HEK293 (cell line): ENCODE data around the gene MPZL3.
"Not testable (repeated sequence)": the region's sequence is repeated elsewhere in the genome, so short reads cannot be mapped to it uniquely, and the experiment has no call there.

Source experiments
- CTCF ChIA-PET: fragments of 350-600 bp; formaldehyde crosslinking; extraction: SDS; loops from one replicate; lab custom pipeline; 2021; ENCODE audit warnings: antibody characterized with exemption; lab: Yijun Ruan, JAX
- POLR2A ChIA-PET: fragments of 300-600 bp; formaldehyde crosslinking; extraction: SDS; loops from one replicate; lab custom pipeline; 2020; ENCODE audit warnings: antibody characterized with exemption, inconsistent platforms; lab: Yijun Ruan, JAX
- H3K27ac ChIP-seq: fragments of 200-500 bp; sonication (Bioruptor generic); 2 replicates; pipeline ENCODE4 v1.5.1; 2014; ENCODE audit warnings: low read depth, low read length, control low read depth, inconsistent platforms; ENCODE audit errors: extremely low read depth
- H3K36me3 ChIP-seq, 2 experiments: fragments of 200-500 bp in 1 of 2; sonication (Bioruptor generic) in 1 of 2; 1 replicate in 1 of 2; 2 replicates in 1 of 2; pipeline ENCODE4 v1.5.1; 2014 to 2017; ENCODE audit warnings: inconsistent platforms in 2 of 2, low read length in 2 of 2; ENCODE audit not compliant: control insufficient read depth in 2 of 2, insufficient read depth in 1 of 2
- H3K4me1 ChIP-seq: fragments of 200-500 bp; sonication (Bioruptor generic); 2 replicates; pipeline ENCODE4 v1.5.1; 2014; ENCODE audit warnings: mild to moderate bottlenecking, low read length, inconsistent platforms; ENCODE audit not compliant: control insufficient read depth, insufficient read depth
- H3K4me3 ChIP-seq: 2 replicates; pipeline ENCODE4 v1.5.1; 2011; ENCODE audit warnings: low read depth, mild to moderate bottlenecking, control low read depth, low read length, moderate library complexity
- H3K9me3 ChIP-seq: fragments of 200-500 bp; sonication (Bioruptor generic); 2 replicates; pipeline ENCODE4 v1.5.1; 2014; ENCODE audit warnings: low read depth, low read length, inconsistent platforms; ENCODE audit not compliant: control insufficient read depth, insufficient read depth
- GLIS2 ChIP-seq: fragments of 450-650 bp; formaldehyde crosslinking; IDR thresholded peaks from 2 replicates; pipeline ENCODE4 v1.5.1; 2016; ENCODE audit warnings: missing biosample characterization, missing genetic modification characterization
- MZF1 ChIP-seq: fragments of 450-650 bp; formaldehyde crosslinking; IDR thresholded peaks from 2 replicates; pipeline ENCODE4 v1.5.1; 2017; ENCODE audit warnings: missing biosample characterization, missing genetic modification characterization, borderline replicate concordance
- OVOL3 ChIP-seq: fragments of 450-650 bp; formaldehyde crosslinking; IDR thresholded peaks from 2 replicates; pipeline ENCODE4 v1.5.1; 2016; ENCODE audit warnings: missing biosample characterization, missing genetic modification characterization
- PRDM4 ChIP-seq: fragments of 450-650 bp; formaldehyde crosslinking; IDR thresholded peaks from 2 replicates; pipeline ENCODE4 v1.5.1; 2017; ENCODE audit warnings: missing biosample characterization, missing genetic modification characterization
- ZBTB6 ChIP-seq: fragments of 450-650 bp; formaldehyde crosslinking; IDR thresholded peaks from 2 replicates; pipeline ENCODE4 v1.5.1; 2017; ENCODE audit warnings: missing biosample characterization, missing genetic modification characterization
- ZBTB8A ChIP-seq: fragments of 450-650 bp; formaldehyde crosslinking; IDR thresholded peaks from 2 replicates; pipeline ENCODE4 v1.5.1; 2016; ENCODE audit warnings: missing biosample characterization, missing genetic modification characterization
- ZFHX2 ChIP-seq: fragments of 450-650 bp; formaldehyde crosslinking; conservative IDR thresholded peaks from 2 replicates; pipeline ENCODE4 v1.5.1; 2016; ENCODE audit warnings: missing biosample characterization, missing genetic modification characterization
- ZFP3 ChIP-seq: fragments of 450-650 bp; formaldehyde crosslinking; IDR thresholded peaks from 2 replicates; pipeline ENCODE4 v1.5.1; 2016; ENCODE audit warnings: low read depth, missing biosample characterization, missing genetic modification characterization
- ZNF2 ChIP-seq: fragments of 450-650 bp; formaldehyde crosslinking; IDR thresholded peaks from 2 replicates; pipeline ENCODE4 v1.5.1; 2016; ENCODE audit warnings: missing biosample characterization, missing genetic modification characterization
- ZNF266 ChIP-seq: fragments of 450-650 bp; formaldehyde crosslinking; IDR thresholded peaks from 2 replicates; pipeline ENCODE4 v1.5.1; 2016; ENCODE audit warnings: missing biosample characterization, missing genetic modification characterization, low read depth
- ZNF274 ChIP-seq, 2 experiments: fragments of 200-500 bp in 1 of 2; fragments of 450-650 bp in 1 of 2; sonication (Bioruptor generic) in 1 of 2; formaldehyde crosslinking in 1 of 2; IDR thresholded peaks; 2 replicates each; pipeline versions ENCODE4 v1.5.1 to v1.6.1; 2014 to 2016; ENCODE audit warnings: borderline replicate concordance in 1 of 2, inconsistent platforms in 1 of 2, low read length in 1 of 2, missing biosample characterization in 1 of 2, missing genetic modification characterization in 1 of 2
- ZNF394 ChIP-seq: fragments of 450-650 bp; formaldehyde crosslinking; IDR thresholded peaks from 2 replicates; pipeline ENCODE4 v1.5.1; 2016; ENCODE audit warnings: missing biosample characterization, missing genetic modification characterization, mild to moderate bottlenecking, moderate library complexity, borderline replicate concordance
- ZNF510 ChIP-seq: fragments of 450-650 bp; formaldehyde crosslinking; IDR thresholded peaks from 2 replicates; pipeline ENCODE4 v1.5.1; 2018; ENCODE audit warnings: mild to moderate bottlenecking, missing genetic modification characterization, missing biosample characterization; ENCODE audit not compliant: insufficient replicate concordance
- ZNF521 ChIP-seq: fragments of 450-650 bp; formaldehyde crosslinking; IDR thresholded peaks from 2 replicates; pipeline ENCODE4 v1.5.1; 2017; ENCODE audit warnings: missing biosample characterization, mild to moderate bottlenecking, missing genetic modification characterization
- ZNF529 ChIP-seq: fragments of 450-650 bp; formaldehyde crosslinking; IDR thresholded peaks from 2 replicates; pipeline ENCODE4 v1.5.1; 2017; ENCODE audit warnings: missing genetic modification characterization, missing biosample characterization; ENCODE audit not compliant: insufficient replicate concordance
- ZNF561 ChIP-seq: fragments of 450-650 bp; IDR thresholded peaks from 2 replicates; pipeline ENCODE4 v1.5.1; 2018; ENCODE audit warnings: missing biosample characterization, missing genetic modification characterization, borderline replicate concordance
- ZNF585B ChIP-seq: fragments of 450-650 bp; formaldehyde crosslinking; IDR thresholded peaks from 2 replicates; pipeline ENCODE4 v1.5.1; 2016; ENCODE audit warnings: missing biosample characterization, missing genetic modification characterization
- ZNF664 ChIP-seq: fragments of 450-650 bp; formaldehyde crosslinking; IDR thresholded peaks from 2 replicates; pipeline ENCODE4 v1.5.1; 2016; ENCODE audit warnings: missing biosample characterization, missing genetic modification characterization
- ZNF707 ChIP-seq: fragments of 450-650 bp; formaldehyde crosslinking; IDR thresholded peaks from 2 replicates; pipeline ENCODE4 v1.5.1; 2016; ENCODE audit warnings: missing biosample characterization, missing genetic modification characterization
- ZNF830 ChIP-seq: fragments of 450-650 bp; IDR thresholded peaks from 2 replicates; pipeline ENCODE4 v1.5.0; 2018; ENCODE audit warnings: missing biosample characterization, missing genetic modification characterization, low read depth, mild to moderate bottlenecking, moderate library complexity

MPZL3 gene

DNA sequence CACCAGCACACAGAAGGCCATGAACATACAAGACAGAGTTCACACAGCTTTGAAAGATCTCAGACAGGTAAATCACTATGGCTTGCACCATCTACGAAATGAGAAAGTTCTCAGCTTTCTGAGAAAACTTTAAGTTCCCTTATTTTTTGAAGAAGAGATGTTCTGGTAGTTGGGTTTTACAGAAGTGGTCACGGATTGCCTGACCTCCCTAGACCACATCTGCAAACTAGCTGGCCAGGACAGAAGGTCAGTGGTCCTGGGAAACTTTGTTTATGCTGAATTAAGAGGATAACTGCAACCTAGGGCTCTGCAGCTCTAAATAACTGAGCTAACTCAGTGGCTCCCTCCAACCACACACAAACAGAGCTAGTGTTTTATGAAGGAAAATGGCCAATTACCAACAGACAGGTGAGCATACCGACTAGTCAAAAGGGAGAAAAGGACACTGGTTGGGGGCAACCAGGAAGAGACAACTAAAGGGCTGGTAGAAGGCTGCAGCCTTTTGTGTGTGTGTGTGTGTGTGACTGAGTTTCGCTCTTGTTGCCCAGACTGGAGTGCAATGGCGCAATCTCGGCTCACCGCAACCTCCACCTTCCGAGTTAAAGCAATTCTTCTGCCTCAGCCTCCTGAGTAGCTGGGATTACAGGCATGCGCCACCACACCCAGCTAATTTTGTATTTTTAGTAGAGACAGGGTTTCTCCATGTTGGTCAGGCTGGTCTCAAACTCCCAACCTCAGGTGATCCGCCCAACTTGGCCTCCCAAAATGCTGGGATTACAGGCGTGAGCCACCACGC, 67.2 kb downstream of the MPZL3 start:
- TF ChIP-seq ZNF664 (tag by site-specific recombination) (no peak), ZNF707 (tag by site-specific recombination) (no peak), ZNF830 (tag by site-specific recombination) (no peak), PRDM4 (tag by site-specific recombination) (no peak), OVOL3 (no peak), ZNF561 (tag by site-specific recombination) (no peak), ZBTB8A (tag by site-specific recombination) (no peak), GLIS2 (no peak), ZFP3 (no peak), ZNF274 (IDR thresholded peaks at IDR 0.05; ENCODE audit: low read length) (no peak), ZNF274 (tag by site-specific recombination; IDR thresholded peaks at IDR 0.05; ENCODE audit: borderline replicate concordance) (no peak), ZNF266 (tag by site-specific recombination) (no peak), ZNF510 (tag by site-specific recombination) (no peak), ZBTB6 (tag by site-specific recombination) (no peak), ZFHX2 (tag by site-specific recombination) (no peak), ZNF521 (tag by site-specific recombination) (no peak), ZNF585B (tag by site-specific recombination) (no peak), ZNF394 (tag by site-specific recombination) (no peak), MZF1 (tag by site-specific recombination) (no peak), ZNF529 (no peak), ZNF2 (tag by site-specific recombination) (no peak)
- ChIA-PET POLR2A (no interaction called here), CTCF (interaction anchor here (0.7 to 2.2 kb wide), 4 partner anchors 14 to 279 kb away, joined by 3 to 20 read pairs (median 4); no protein-coding TSS in a partner anchor)
- Histone ChIP-seq H3K9me3 (no peaks in the 10 kb centered on the region), H3K36me3 (no peaks in the 10 kb centered on the region), H3K27ac (no peak overlapping the region), H3K4me3 (no peak overlapping the region), H3K4me1 (no peaks in the 10 kb centered on the region)

GRCh38 chr11:118183691-118184090, 68.5 kb downstream of the MPZL3 start:
- H3K4me1 ChIP-seq, H3K9me3 ChIP-seq, H3K36me3 ChIP-seq, H3K4me3 ChIP-seq, H3K27ac ChIP-seq, POLR2A ChIA-PET: not testable (repeated sequence)
- CTCF ChIA-PET: interaction anchor here (2.2 kb wide), 1 partner anchor 12 kb away, joined by 20 read pairs; no protein-coding TSS in a partner anchor
